GM13976 (cell line): ENCODE data around the gene ABCC4.

Experiments used
- DNase-seq: peaks from one replicate; pipeline ENCODE4 v3.0.0; 2012; ENCODE audit warnings: low spot score
- in situ Hi-C: fragments of 300-500 bp; cut with MboI; formaldehyde crosslinking; loops from one replicate; pipeline ENCODE4 v1.12.0; 2022; ENCODE audit warnings: low sequenced_read_pairs, mixed read lengths, inconsistent platforms; ENCODE audit not compliant: unreplicated experiment
- TF ChIP-seq, protein P1 (sequence below): IDR thresholded peaks from 2 replicates; pipeline ENCODE4 v1.5.1; 2012; ENCODE audit warnings: borderline replicate concordance, mild to moderate bottlenecking; ENCODE audit not compliant: insufficient read depth; ENCODE audit errors: extremely low read depth, missing control alignments, control extremely low read depth

The ABCC4 gene

GRCh38 chr13:95251641-95252040 lies 49.6 kb downstream of the ABCC4 start:
- TF ChIP-seq, protein P1, sequence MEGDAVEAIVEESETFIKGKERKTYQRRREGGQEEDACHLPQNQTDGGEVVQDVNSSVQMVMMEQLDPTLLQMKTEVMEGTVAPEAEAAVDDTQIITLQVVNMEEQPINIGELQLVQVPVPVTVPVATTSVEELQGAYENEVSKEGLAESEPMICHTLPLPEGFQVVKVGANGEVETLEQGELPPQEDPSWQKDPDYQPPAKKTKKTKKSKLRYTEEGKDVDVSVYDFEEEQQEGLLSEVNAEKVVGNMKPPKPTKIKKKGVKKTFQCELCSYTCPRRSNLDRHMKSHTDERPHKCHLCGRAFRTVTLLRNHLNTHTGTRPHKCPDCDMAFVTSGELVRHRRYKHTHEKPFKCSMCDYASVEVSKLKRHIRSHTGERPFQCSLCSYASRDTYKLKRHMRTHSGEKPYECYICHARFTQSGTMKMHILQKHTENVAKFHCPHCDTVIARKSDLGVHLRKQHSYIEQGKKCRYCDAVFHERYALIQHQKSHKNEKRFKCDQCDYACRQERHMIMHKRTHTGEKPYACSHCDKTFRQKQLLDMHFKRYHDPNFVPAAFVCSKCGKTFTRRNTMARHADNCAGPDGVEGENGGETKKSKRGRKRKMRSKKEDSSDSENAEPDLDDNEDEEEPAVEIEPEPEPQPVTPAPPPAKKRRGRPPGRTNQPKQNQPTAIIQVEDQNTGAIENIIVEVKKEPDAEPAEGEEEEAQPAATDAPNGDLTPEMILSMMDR, result no peak
- in situ Hi-C loops, result no loop called here

DNA sequence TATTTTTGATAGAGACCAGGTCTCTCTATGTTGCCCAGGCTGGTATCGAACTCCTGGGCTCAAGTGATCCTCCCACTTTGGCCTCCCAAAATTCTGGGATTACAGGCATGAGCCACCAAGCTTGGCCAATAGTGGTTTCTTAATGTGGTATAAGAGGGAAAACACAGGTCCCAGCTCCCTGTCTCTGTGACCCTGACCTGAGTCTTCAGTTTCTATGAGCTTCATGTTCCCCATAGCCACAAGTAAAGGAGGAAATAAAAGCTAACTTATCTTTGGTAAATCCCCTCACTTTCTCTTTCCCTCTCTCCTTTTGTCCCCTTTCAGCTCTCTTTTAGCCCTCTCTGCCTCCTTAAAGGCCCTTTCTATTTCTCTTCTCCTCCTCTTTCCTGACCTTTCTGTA lies 50.3 kb downstream of the ABCC4 start:
- TF ChIP-seq, protein P1, result no peak
- no peak for DNase-seq

More at GRCh38 chr13:95251641-95252040, 49.6 kb downstream of the ABCC4 start:
- no peak for DNase-seq

GRCh38 chr13:95248953-95249352 lies 52.3 kb downstream of the ABCC4 start:
- TF ChIP-seq, protein P1, result no peak
- no peak for DNase-seq
- in situ Hi-C loops, result no loop called here

More for the DNA sequence above, 50.3 kb downstream of the ABCC4 start:
- in situ Hi-C loops, result no loop called here

DNA sequence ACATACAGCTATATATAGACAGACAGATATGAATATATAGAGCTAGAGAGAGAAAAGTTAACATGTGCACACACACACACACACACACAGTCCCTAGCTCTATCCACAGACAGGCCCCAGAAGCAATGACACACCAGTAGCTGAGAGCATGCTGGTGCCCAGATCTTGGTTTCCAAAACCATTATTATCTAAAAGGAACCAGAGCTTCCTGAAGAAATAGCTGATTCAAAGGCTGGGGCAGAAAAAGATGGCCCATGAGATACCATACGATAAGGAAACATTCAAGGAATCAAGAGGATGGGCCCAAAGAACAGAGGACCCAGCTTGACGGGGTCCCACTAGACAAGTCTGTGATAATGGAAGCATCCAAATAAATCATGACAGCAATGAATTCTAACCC lies 53.4 kb downstream of the ABCC4 start:
- TF ChIP-seq, protein P1, result no peak
- DNase-seq, result no peak
- in situ Hi-C loops, result no loop called here

GRCh38 chr13:95247171-95247570 lies 54.1 kb downstream of the ABCC4 start:
- DNase-seq, result no peak
- TF ChIP-seq, protein P1, result no peak
- in situ Hi-C loops, result no loop called here

- no peak for DNase-seq
- in situ Hi-C loops, result no loop called here
- TF ChIP-seq, protein P1, result no peak
These were observed 54.8 kb downstream of the ABCC4 start for GRCh38 chr13:95246292-95247082.

- DNase-seq, result no peak
- in situ Hi-C loops, result no loop called here
- TF ChIP-seq, protein P1, result no peak
These were observed 56.2 kb downstream of the ABCC4 start for GRCh38 chr13:95245071-95245470.
